ENCODE results near the gene PCA3. TPM values are rescaled to one million over a fixed set of nuclear protein-coding genes. Genes with fewer than 3 reads are reported as not detected.
A peak's percentile ranks its signal among the peaks of the same experiment; 100 is the strongest.

Gene PCA3
- total RNA-seq, 2 donors from 2014 or later: not detected

DNA sequence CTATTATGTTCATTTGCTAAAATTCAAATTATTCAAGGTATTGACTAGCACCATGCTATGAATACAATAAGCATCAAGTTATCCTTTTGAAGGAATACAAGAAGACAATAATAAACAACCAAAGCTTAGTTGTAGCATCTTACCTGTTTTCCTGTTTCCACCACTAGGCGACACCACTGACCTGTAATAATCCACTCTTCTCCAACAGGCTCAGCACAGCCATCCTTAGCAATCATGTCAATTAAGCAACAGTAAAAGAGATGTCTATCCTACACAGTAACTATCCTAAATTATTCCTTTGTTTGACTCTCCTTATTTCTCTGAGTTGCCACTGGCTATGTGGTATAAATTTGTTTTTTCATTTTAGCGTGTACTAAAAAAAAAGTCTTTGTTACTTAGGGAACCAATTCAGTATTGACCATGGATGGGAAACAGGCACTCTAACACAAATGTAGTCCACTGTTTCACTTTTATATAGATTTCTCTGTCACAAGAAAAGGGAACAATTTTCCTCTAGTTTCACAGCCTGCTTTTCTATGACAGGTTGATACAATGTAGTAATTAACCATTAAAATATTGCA, 46.2 kb downstream of the PCA3 start:
- DNase-seq: peak; percentile 29
- intact Hi-C loops (cut with DNase I): loop anchor here in 1 of 2 donors (5.0 kb wide), 1 partner anchor 342 kb away; no protein-coding TSS in a partner anchor

DNA sequence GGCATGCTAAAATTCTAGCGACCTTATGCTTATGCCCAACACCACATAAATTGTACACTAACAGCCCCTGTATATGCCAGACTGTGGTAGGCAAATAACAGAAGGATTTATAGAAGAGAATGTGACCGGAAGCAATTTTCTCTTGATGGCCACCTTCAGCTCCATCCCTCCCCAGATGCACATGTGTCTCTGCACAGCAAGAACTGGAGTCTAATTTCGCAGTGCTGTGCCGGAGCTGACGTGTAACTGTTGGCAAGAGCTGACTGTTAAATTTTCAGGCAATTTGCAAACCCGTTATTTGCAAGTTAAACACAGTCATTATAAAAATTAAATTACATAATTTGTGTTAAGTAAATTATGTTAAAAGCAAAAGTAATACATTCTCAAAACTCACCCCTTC, 48.4 kb downstream of the PCA3 start:
- ATAC-seq: no peak
- no peak for DNase-seq
- intact Hi-C loops (cut with DNase I): loop anchor here in 1 of 2 donors (2.0 to 5.0 kb wide), 2 partner anchors 184 to 340 kb away; no protein-coding TSS in a partner anchor

More for the DNA sequence above, 46.2 kb downstream of the PCA3 start:
- ATAC-seq: peak in 1 of 2 donors; percentile 86

DNA sequence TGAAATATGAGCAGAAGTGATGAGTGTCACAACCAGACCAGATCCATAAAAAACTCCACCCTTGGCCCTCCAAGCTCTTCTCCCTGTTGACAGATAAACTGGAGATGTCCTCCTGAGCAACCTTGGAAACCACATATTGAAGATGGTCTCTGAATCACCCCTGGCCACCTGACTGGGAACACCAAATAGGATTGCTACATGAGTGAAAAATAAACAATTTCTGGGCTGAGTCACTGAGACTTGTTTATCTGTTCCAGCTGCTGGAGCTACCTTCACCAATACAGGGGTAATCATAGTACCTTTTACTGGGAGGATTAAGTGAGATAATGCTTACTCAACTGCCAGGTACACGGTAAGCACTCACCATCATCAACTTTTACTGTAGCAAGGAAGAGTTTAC, 53.3 kb downstream of the PCA3 start:
- ATAC-seq (peak in 1 of 2 donors; percentile 26), DNase-seq (no peak)
- intact Hi-C loops (cut with DNase I): no loop called here

DNA sequence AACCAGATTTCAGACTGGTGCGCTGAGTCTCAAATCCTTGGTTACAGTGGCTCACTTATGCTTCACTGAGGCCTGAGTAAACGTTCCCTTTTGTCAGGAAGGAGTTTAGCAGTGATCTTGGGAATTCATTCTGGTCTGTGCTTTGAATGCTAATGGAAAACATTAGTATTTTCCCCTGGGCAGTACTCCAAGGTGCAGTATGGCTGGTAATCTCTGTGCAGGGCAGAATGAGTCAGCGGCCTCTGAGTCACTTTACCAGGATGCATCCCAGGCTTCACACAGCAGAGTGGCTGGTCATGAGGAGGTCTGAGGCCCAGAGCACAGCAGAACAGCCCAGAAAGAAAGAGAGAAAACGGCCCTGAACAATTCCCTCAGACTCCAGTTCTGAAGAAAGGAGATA, 54.0 kb downstream of the PCA3 start:
- DNase-seq (peak; percentile 88), ATAC-seq (peak; percentile 89 to 100)
- intact Hi-C loops (cut with DNase I): no loop called here

DNA sequence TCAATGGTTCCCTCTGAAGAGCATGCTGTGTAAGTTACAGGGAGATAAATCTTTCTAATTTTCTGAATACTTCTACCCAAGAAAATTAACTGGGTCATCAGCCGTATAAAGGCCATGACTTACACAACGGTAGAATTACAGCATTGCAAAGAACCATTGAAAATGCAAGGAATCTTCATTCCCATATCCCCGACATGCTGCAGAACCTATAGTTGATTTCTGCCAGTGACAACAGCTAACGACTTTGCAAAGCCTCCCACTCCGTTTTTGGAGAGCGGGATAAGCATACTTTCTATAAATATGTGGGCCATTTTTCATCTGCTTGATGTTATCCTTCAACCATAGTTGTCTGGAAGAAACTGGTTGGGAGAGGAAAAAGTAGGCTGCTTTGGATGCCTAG, 56.2 kb downstream of the PCA3 start:
- ATAC-seq (no peak), DNase-seq (no peak)
- intact Hi-C loops (cut with DNase I): no loop called here

DNA sequence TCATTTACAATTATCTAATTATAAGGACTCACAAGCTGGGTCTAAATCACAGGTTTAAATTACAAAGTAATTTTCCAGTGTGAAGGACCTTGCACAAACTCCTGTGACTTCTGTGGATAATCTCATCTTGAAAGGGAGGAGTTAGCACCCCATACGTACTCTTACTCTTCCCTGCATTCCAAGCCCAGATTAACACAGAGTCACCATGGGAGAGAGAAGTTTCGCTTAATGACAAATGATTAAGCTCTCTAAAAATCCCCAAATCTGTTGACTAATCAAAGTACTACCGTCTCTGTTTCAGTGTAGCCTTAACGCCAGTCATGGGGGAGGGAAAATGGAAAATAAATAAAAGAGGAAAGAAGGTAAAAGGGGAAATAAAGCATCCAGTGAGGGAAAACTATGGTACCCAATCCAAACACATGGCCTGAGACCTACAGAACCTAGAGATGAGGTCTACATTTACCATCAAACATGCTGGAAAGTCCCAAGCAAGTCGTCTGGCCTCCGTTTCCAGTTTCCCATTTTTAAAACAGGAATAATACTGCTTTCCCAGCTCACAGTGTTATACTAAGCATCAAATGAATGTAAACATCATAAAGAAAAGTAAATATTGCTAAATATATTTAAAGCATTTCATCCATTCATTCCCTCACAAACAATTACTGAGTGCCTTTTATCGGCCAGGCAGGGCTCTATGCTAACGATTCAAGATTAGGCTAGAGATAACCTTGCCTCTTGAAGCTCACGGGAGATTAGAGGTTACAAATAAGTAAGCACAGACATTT, 63.2 kb downstream of the PCA3 start:
- intact Hi-C loops (cut with DNase I): no loop called here
- DNase-seq: no peak
- no peak for ATAC-seq

DNA sequence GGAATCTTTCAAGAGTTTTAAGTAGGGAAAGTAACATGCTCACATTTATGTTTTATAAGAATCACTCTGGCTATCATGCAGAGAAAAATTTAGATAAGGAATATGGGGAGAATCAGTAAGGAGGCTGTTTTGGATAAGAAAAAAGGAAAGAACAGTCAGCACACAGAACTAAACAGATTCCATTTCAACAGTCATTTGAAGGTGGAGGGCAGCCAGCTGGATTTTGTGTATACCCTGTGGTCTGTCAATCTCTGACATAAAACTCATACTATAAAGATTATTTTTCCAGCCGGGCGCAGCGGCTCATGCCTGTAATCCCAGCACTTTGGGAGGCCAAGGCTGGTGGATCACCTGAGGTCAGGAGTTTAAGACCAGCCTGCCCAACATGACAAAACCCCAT, 64.2 kb downstream of the PCA3 start:
- DNase-seq (no peak), ATAC-seq (no peak)
- intact Hi-C loops (cut with DNase I): no loop called here

DNA sequence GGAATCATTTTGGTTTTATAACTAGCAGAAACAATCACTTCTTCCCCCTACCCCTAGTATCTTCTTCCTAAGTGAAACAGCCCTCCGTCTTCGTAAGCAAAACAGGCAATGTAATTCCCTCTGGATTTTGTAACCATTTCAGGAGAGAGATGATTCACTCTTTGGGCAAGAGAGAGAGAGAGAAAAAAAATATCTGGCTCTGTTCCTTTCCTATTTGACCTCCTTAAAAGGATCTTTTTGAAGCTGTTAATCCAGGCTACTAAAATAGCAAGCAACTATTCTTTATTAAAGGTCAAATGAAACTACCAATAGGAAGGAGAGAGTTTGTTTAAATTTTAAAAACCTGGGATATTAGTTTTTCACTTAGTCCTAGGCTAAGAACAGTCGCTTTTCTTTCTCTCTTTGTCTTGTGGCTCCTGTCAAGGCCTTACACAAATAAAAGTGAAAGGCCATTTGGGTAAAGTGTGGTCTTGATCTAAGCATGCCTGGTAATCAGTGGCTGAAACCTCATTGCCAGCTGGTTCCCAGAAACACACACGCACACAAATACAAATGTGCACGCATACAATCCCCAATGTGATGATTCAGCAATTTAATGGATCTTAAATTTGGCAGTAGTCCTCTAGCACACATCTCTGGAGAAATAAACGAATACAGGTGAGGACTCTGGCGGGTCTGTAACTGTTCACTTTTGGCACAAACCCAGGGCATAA, 71.5 kb downstream of the PCA3 start:
- no peak for DNase-seq
- ATAC-seq: peak; percentile 83 to 97
- intact Hi-C loops (cut with DNase I): no loop called here

Other genes starting within 250 kb of the PCA3 start
- 10 to 100 TPM; 33.1 to 37.5 TPM for gene PRUNE2, start 141.7 kb downstream of the PCA3 start, total RNA-seq

Measured in left cardiac atrium (tissue), 4 donors.